Astrocyte of the cerebellum (primary cell): ENCODE data around the gene KCNJ13.
"Not testable (repeated sequence)": the region's sequence is repeated elsewhere in the genome, so short reads cannot be mapped to it uniquely, and the experiment has no call there.

ENCODE experiments used
- DNase-seq: peaks from one replicate; pipeline ENCODE4 v3.0.0-alpha.2; 2011; ENCODE audit warnings: low read depth
- H3K4me3 ChIP-seq: 2 replicates; pipeline ENCODE4 v1.5.1; 2011; ENCODE audit warnings: mild to moderate bottlenecking, low read depth, low read length, moderate library complexity
- CTCF ChIP-seq: IDR thresholded peaks from 2 replicates; pipeline ENCODE4 v1.5.1; 2012; ENCODE audit warnings: low read length, low read depth, moderate library complexity, mild to moderate bottlenecking; ENCODE audit errors: missing control alignments
- in situ Hi-C: cut with HindIII; loops from 2 replicates; pipeline ENCODE4 v1.10.0; 2017; ENCODE audit warnings: low sequenced_read_pairs

Gene KCNJ13

GRCh38 chr2:232731470-232731869, 44.9 kb downstream of the KCNJ13 start:
- in situ Hi-C loops, result no loop called here
- no peak overlapping the region for H3K4me3 ChIP-seq
- no peak for TF ChIP-seq CTCF
- no peak for DNase-seq

DNA sequence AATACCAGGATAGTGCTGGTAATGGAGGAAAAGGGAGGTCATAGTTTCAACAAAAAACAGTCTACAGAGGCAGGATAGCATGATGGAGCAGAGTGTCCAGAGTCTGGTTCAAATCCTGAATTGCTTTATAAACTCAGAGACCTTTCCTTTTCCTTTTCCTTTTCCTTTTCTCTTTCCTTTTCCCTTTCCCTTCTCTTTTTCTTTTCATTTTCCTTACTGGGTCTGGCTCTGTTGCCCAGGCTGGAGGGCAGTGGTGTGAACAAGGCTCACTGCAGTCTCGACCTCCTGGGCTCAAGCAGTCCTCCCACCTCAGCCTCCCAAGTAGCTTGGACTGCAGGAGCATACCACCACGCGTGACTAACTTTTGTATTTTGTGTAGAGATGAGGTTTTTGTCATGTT, 47.6 kb downstream of the KCNJ13 start:
- no peak for DNase-seq
- in situ Hi-C loops, result loop anchor here (5.0 kb wide), 1 partner anchor 41 kb away; no protein-coding TSS in a partner anchor
- no peak for TF ChIP-seq CTCF
- H3K4me3 ChIP-seq, result no peak overlapping the region

DNA sequence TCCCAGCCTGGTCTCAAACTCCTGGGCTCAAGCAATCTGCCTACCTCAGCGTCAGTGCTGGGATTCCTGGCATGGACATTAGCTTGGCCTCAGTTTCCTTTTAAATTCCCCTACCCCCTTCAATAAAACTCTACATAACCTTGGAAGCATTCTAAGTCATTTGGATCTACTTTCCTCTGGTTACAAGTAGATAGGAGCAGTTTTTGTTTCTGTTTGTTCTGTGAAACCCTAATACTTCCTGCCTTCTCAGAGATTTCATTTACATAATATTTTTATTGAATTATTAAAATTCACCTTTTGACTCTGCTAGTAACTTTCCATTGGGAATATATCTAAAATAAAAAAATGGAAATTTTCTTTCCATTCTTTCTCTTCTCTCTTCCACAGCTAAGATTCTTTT, 53.3 kb downstream of the KCNJ13 start:
- no peak overlapping the region for H3K4me3 ChIP-seq
- no peak for DNase-seq
- in situ Hi-C loops, result no loop called here
- TF ChIP-seq CTCF, result no peak

DNA sequence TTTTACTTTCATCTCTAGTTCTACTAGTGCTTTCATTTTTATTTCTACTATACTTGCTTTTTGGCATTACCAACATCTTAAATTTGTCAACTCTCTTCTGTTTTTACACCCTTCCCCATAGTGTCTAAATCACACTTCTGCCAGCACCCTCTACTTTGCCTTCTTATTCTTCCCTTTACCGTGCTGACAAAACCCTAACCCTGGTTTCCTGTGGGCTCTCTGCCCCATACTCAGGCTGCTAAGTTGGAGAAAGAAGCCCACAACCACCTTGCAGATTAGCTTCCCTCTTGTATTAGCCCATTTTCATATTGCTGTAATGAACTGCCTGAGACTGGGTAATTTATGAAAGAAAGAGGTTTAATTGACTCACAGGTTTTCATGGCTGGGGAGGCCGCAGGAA, 54.5 kb downstream of the KCNJ13 start:
- H3K4me3 ChIP-seq, result no peak overlapping the region
- no peak for TF ChIP-seq CTCF
- in situ Hi-C loops, result no loop called here
- DNase-seq, result no peak

GRCh38 chr2:232721261-232721660, 55.1 kb downstream of the KCNJ13 start:
- in situ Hi-C loops, result no loop called here
- H3K4me3 ChIP-seq, result no peak overlapping the region
- DNase-seq, result no peak
- no peak for TF ChIP-seq CTCF

DNA sequence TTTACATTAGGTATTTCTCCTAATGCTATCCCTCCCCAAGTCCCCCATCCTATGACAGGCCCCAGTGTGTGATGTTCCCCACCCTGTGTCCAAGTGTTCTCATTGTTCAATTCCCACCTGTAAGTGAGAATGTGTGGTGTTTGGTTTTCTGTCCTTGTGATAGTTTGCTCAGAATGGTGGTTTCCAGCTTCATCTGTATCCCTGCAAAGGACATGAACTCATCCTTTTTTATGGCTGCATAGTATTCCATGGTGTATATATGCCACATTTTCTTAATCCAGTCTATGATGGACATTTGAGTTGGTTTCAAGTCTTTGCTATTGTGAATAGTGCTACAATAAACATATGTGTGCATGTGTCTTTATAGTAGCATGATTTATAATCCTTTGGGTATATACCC, 56.3 kb downstream of the KCNJ13 start:
- DNase-seq, H3K4me3 ChIP-seq, in situ Hi-C loops: not testable (repeated sequence)
